ENCODE measurements around the gene B3GALT6. TPM values are rescaled to one million over a fixed set of nuclear protein-coding genes. Genes with fewer than 3 reads are reported as not detected.
A peak's percentile ranks its signal among the peaks of the same experiment; 100 is the strongest.

Gene B3GALT6
- total RNA-seq, 1 experiment from 2014 or later, result 46.4 TPM

DNA sequence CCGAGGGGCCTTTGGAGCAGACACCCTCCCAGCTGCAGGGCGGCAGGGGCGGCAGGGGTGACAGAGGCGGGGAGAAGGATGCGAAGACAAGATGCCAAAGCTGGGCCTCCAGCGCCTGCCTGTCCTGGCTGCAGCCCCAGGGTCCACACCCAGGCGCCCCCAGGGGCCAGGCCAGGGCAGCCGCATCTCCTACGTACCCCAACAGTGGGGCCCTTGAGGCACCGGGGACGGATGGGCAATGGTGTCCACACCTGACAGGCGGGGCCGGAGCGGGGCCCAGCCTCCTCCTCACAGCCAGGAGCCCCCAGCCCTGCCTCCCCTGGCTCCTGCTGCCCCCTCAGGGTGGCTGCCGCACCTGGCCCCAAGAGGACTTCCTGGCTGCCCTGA is 7.2 kb downstream of the B3GALT6 start:
- H3K36me3 ChIP-seq (ENCODE audit: control insufficient read depth, insufficient read depth, low read length), result no peaks in the 10 kb centered on the region
- ATAC-seq (no peak), DNase-seq (ENCODE audit: low read depth, low spot score) (no peak)
- peak overlapping the region; percentile 82 for H3K27ac ChIP-seq (ENCODE audit: low read length)
- intact Hi-C loops (cut with micrococcal nuclease; ENCODE audit: unreplicated experiment), result no loop called here
- H3K4me1 ChIP-seq (ENCODE audit: control insufficient read depth, insufficient read depth, low read length), result peaks cover 73% of the 10 kb centered on the region
- POLR2A ChIA-PET, result no interaction called here
- TF ChIP-seq POLR2AphosphoS5 (IDR thresholded peaks at IDR 0.05; ENCODE audit: low read depth, low read length) (no peak), CTCF (IDR thresholded peaks at IDR 0.05) (no peak; the same call in 1 of the 2 replicates), REST (IDR thresholded peaks at IDR 0.05; ENCODE audit: insufficient read depth in 1 of 2, low read depth in 2 of 2, low read length in 1 of 2) (no peak), TCF7L2 (IDR thresholded peaks at IDR 0.05; ENCODE audit: low read depth, low read length) (no peak), SIN3A (IDR thresholded peaks at IDR 0.05; ENCODE audit: borderline replicate concordance, insufficient read depth, low read depth, low read length) (no peak)
- BruUV-seq (replicated peaks), result no TSS peak
- no peaks in the 10 kb centered on the region for H3K9me3 ChIP-seq (ENCODE audit: control insufficient read depth, insufficient read depth, low read depth, low read length)
- CTCF ChIA-PET, result no interaction called here
- in situ Hi-C loops (cut with HindIII; ENCODE audit: low pct_unique_long_range_greater_than_20kb, low sequenced_read_pairs), result no loop called here
- H3K4me3 ChIP-seq (ENCODE audit: low read depth in 2 of 2, low read length in 2 of 2), result no peak overlapping the region
- H3K27me3 ChIP-seq (ENCODE audit: control insufficient read depth, insufficient read depth, low read length), result no peaks in the 10 kb centered on the region

DNA sequence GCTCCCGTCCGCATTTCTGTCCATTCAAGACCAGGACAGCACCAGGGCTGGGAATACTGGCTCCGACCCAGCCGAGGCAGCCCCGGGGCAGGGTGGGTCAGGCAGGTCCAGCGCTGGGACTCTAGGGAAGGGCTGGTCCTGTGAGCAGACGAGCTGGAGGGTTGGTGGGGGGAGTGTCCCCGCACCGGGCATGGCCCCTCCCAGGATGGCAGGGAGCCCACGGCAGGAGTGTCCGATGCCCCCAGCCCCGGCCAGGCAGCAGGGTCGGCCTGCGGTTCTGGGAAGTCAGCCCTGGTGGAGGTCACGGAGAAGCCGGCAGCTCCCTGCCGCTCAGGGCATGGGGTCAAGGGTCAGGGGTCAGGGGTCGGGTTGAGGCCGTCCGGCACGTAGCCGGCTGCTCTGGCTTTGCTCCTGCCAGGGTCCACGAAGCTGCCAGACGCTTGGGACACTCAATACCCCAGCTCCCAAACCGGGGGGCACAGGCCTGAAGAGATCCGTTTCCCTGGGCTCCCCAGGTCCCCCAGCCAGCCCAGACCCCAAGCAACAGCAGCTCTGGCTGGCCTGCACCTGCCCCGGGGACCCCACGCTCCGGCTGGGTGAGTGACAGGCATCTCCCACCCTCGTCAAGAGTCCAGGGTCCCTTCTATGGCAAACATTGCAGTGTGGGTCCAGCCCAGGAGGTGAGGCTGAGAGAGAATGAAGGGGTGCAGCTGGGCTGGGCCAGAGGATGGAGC is 7.7 kb downstream of the B3GALT6 start:
- H3K27me3 ChIP-seq (ENCODE audit: control insufficient read depth, insufficient read depth, low read length), result no peaks in the 10 kb centered on the region
- DNase-seq (ENCODE audit: low read depth, low spot score), result no peak
- H3K27ac ChIP-seq (ENCODE audit: low read length), result peak overlapping the region; percentile 82
- TF ChIP-seq SIN3A (IDR thresholded peaks at IDR 0.05; ENCODE audit: borderline replicate concordance, insufficient read depth, low read depth, low read length) (no peak), TCF7L2 (IDR thresholded peaks at IDR 0.05; ENCODE audit: low read depth, low read length) (no peak), CTCF (IDR thresholded peaks at IDR 0.05) (no peak), REST (IDR thresholded peaks at IDR 0.05; ENCODE audit: insufficient read depth in 1 of 2, low read depth in 2 of 2, low read length in 1 of 2) (no peak)
- no TSS peak for BruUV-seq (replicated peaks)
- ATAC-seq, result peak; percentile 10
- peaks cover 73% of the 10 kb centered on the region for H3K4me1 ChIP-seq (ENCODE audit: control insufficient read depth, insufficient read depth, low read length)
- intact Hi-C loops (cut with micrococcal nuclease; ENCODE audit: unreplicated experiment) (no loop called here), in situ Hi-C loops (cut with HindIII; ENCODE audit: low pct_unique_long_range_greater_than_20kb, low sequenced_read_pairs) (no loop called here)
- H3K9me3 ChIP-seq (ENCODE audit: control insufficient read depth, insufficient read depth, low read depth, low read length), result no peaks in the 10 kb centered on the region
- CTCF ChIA-PET, result no interaction called here
- no peaks in the 10 kb centered on the region for H3K36me3 ChIP-seq (ENCODE audit: control insufficient read depth, insufficient read depth, low read length)
- POLR2A ChIA-PET, result no interaction called here
- peak overlapping the region; percentile 11 to 16; a peak in 2 of 4 replicates for H3K4me3 ChIP-seq (ENCODE audit: low read depth in 2 of 2, low read length in 2 of 2)

All from Panc1 (cell line).